ENCODE measurements around the gene ADAM29.

Gene ADAM29

GRCh38 chr4:174880001-174880400 is 38.2 kb upstream of the ADAM29 start:
- Histone ChIP-seq H2AFZ (ENCODE audit: low read depth, low read length, severe bottlenecking) (peak overlapping the region; percentile 42), H3K9me3 (ENCODE audit: insufficient read depth, low read length) (no peaks in the 10 kb centered on the region; the same call in 1 of the 2 replicates), H3K9me2 (replicated peaks; ENCODE audit: insufficient read depth, low read length) (no peaks in the 10 kb centered on the region), H3K36me3 (ENCODE audit: low read length) (peaks cover 11% of the 10 kb centered on the region; the same call in 1 of the 2 replicates), H4K20me1 (ENCODE audit: low read depth, low read length) (no peaks in the 10 kb centered on the region), H3K79me2 (ENCODE audit: insufficient read depth, low read length) (no peaks in the 10 kb centered on the region), H3K9ac (ENCODE audit: low read length) (peak overlapping the region; percentile 39), H3K27me3 (ENCODE audit: low read length) (no peaks in the 10 kb centered on the region), H3K4me2 (ENCODE audit: low read depth, low read length, poor library complexity, severe bottlenecking) (peak overlapping the region; percentile 60), H3F3A (ENCODE audit: insufficient read depth) (peaks cover 31% of the 10 kb centered on the region; the same call in 1 of the 2 replicates), H3K27ac (ENCODE audit: low read depth, low read length) (peak overlapping the region; percentile 81), H3K4me3 (ENCODE audit: insufficient read depth, low read length, poor library complexity, severe bottlenecking) (no peak overlapping the region)
- no peak for TF ChIP-seq CTCF (IDR thresholded peaks at IDR 0.05; ENCODE audit: insufficient read depth, low read length, poor library complexity, severe bottlenecking)
- no peak for TF ChIP-seq EZH2phosphoT487 (conservative IDR thresholded peaks at IDR 0.05; ENCODE audit: low read length)

DNA sequence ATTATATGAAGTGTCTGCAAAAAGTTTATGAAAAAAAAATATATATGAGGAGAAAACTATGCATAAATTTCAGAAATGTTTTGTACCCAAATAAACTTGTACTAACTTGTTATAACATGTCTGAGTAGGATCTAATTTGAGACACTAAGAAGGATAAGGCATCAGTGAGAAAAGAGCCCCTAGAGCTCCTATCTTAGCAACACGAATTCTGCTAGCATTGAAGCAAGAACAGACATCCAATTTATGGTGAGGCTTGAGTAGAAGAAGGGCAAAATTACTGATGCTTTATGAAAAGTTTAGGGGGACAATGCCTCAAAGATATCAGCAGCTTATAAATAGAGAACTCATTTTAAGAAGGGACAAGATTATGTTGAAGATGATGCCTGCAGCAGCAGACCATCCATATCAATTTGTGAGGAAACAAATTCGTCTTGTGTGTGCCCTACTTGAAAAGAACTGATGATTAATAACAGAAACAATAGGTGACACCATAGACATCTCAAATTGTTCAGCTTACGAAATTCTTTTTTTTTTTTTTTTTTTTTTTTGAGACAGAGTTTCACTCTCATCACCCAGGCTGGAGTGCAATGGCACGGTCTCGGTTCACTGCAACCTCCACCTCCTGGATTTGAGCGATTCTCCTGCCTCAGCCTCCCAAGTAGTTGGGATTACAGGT is 35.7 kb upstream of the ADAM29 start:
- Histone ChIP-seq H3K9ac (ENCODE audit: low read length) (peak overlapping the region; percentile 45), H3K27ac (ENCODE audit: low read depth, low read length) (peak overlapping the region; percentile 81), H3F3A (ENCODE audit: insufficient read depth) (peaks cover 30% of the 10 kb centered on the region), H4K20me1 (ENCODE audit: low read depth, low read length) (no peaks in the 10 kb centered on the region), H3K4me2 (ENCODE audit: low read depth, low read length, poor library complexity, severe bottlenecking) (peak overlapping the region; percentile 60), H3K27me3 (ENCODE audit: low read length) (no peaks in the 10 kb centered on the region), H3K4me3 (ENCODE audit: insufficient read depth, low read length, poor library complexity, severe bottlenecking) (no peak overlapping the region), H3K79me2 (ENCODE audit: insufficient read depth, low read length) (no peaks in the 10 kb centered on the region), H2AFZ (ENCODE audit: low read depth, low read length, severe bottlenecking) (peak overlapping the region; percentile 84), H3K9me3 (ENCODE audit: insufficient read depth, low read length) (no peaks in the 10 kb centered on the region; the same call in 1 of the 2 replicates), H3K36me3 (ENCODE audit: low read length) (peaks cover 11% of the 10 kb centered on the region; the same call in 1 of the 2 replicates), H3K9me2 (replicated peaks; ENCODE audit: insufficient read depth, low read length) (no peaks in the 10 kb centered on the region)
- TF ChIP-seq CTCF (IDR thresholded peaks at IDR 0.05; ENCODE audit: insufficient read depth, low read length, poor library complexity, severe bottlenecking) (no peak), EZH2phosphoT487 (conservative IDR thresholded peaks at IDR 0.05; ENCODE audit: low read length) (no peak)

GRCh38 chr4:174907508-174907907 is 10.7 kb upstream of the ADAM29 start:
- Histone ChIP-seq H3K36me3 (ENCODE audit: low read length) (peaks cover 33% of the 10 kb centered on the region), H3K27me3 (ENCODE audit: low read length) (no peaks in the 10 kb centered on the region), H3K4me3 (ENCODE audit: insufficient read depth, low read length, poor library complexity, severe bottlenecking) (no peak overlapping the region), H4K20me1 (ENCODE audit: low read depth, low read length) (no peaks in the 10 kb centered on the region), H2AFZ (ENCODE audit: low read depth, low read length, severe bottlenecking) (no peak overlapping the region), H3F3A (ENCODE audit: insufficient read depth) (0 out of 2 replicates have a peak, but pooled peaks cover 3% of the 10 kb centered on the region), H3K79me2 (ENCODE audit: insufficient read depth, low read length) (no peaks in the 10 kb centered on the region), H3K27ac (ENCODE audit: low read depth, low read length) (no peak overlapping the region), H3K4me2 (ENCODE audit: low read depth, low read length, poor library complexity, severe bottlenecking) (no peak overlapping the region), H3K9me2 (replicated peaks; ENCODE audit: insufficient read depth, low read length) (no peaks in the 10 kb centered on the region), H3K9ac (ENCODE audit: low read length) (no peak overlapping the region), H3K9me3 (ENCODE audit: insufficient read depth, low read length) (peaks cover 33% of the 10 kb centered on the region; the same call in 1 of the 2 replicates)
- TF ChIP-seq CTCF (IDR thresholded peaks at IDR 0.05; ENCODE audit: insufficient read depth, low read length, poor library complexity, severe bottlenecking) (no peak), EZH2phosphoT487 (conservative IDR thresholded peaks at IDR 0.05; ENCODE audit: low read length) (no peak)
